CD4-positive, alpha-beta T cell treated with Interleukin-12 subunit alpha and Interleukin-12 subunit beta, for 1 hour (primary cell): ENCODE data around the gene SEC14L3.

Source experiments
- DNase-seq: peaks from one replicate; pipeline ENCODE4 v3.0.0-alpha.2; 2020

SEC14L3 gene

GRCh38 chr22:30421695-30422480, 49.9 kb downstream of the SEC14L3 start:
- DNase-seq, result no peak

GRCh38 chr22:30420347-30421125, 51.3 kb downstream of the SEC14L3 start:
- no peak for DNase-seq

- DNase-seq, result no peak
Measured at GRCh38 chr22:30416837-30417236, 55.0 kb downstream of the SEC14L3 start.

- DNase-seq, result no peak
Measured at GRCh38 chr22:30416403-30416802, 55.4 kb downstream of the SEC14L3 start.

- no peak for DNase-seq
Measured at GRCh38 chr22:30414525-30415047, 57.2 kb downstream of the SEC14L3 start.

GRCh38 chr22:30413745-30414524, 57.9 kb downstream of the SEC14L3 start:
- no peak for DNase-seq

GRCh38 chr22:30413001-30413400, 58.8 kb downstream of the SEC14L3 start:
- no peak for DNase-seq

- DNase-seq, result no peak
Measured at GRCh38 chr22:30411780-30412179, 60.0 kb downstream of the SEC14L3 start.
